GM19395 (cell line): ENCODE data around the gene MAN1C1.

Experiments used
- ATAC-seq: cut with Tn5 transposase; IDR thresholded peaks from one replicate; pipeline ENCODE4 v1.9.1; 2021; ENCODE audit warnings: mild to moderate bottlenecking, moderate library complexity; ENCODE audit not compliant: unreplicated experiment

The MAN1C1 gene

DNA sequence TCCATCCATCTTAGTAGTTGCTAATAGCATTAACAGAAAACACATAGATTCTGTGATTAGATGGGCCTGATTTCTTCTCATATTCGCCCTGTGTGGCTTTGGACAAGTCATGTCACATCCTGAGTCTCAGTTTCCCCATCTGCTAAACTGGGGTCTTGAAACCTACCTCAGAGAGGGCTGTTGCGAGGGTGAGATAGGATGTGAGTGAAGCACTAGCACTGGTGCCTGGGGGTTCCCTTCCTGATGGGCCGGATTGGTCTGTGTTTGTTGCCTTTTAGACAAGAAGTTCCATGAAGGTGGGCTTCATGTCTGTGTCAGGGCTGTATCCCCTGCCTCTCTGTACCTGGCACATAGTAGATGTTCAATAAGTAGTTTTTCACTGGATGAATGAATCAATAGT lies 3.5 kb upstream of the MAN1C1 start:
- ATAC-seq: no peak

DNA sequence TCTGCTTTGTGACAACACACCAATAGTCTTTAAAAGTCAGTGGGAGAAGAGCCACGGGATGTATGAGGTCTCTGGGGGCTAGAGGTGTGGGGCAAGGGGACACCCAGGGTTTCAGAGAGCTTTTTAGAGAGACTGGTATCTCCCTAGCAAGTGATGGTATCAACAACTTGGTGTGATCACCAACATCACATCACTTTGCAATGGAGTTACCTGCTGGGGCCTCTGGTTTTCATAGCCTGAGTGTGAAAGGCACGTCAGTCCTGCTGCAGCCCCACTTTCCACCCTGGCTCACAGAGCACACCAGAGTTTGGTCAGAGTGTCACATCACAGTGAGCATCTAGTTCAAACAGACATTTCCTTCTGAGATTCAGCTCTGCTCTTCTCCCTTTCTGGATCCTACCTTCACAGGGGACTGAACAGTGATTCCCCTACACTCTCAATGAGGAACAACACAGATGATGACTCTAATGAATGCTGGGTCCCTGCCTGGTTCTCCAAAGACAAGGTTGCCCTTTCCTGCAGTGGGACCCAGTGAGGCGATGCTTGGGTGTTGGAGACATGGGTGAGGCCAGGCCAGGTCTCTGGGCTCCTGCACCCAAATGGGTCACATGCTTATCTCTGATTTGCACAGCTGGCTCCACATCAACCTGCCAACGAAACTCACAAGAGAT lies 2.0 kb upstream of the MAN1C1 start:
- ATAC-seq: no peak

DNA sequence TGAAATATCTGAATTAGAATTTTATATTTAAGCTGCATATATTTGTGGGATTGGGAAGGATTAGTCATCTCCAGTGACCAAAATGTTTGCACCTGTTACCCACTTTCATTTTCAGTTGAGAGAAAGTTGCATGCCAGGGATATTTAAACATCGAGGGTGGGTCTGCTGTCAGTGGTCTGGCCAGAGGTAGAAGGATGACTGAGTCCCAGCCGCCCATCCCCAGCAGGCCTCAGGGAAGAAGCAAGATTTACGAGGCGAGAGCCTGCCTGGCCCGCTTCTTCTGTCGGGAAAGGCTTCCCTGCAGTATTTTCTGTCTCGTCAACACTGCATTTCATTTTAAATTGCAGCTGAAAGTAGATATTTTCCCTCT lies 1.4 kb upstream of the MAN1C1 start:
- no peak for ATAC-seq

DNA sequence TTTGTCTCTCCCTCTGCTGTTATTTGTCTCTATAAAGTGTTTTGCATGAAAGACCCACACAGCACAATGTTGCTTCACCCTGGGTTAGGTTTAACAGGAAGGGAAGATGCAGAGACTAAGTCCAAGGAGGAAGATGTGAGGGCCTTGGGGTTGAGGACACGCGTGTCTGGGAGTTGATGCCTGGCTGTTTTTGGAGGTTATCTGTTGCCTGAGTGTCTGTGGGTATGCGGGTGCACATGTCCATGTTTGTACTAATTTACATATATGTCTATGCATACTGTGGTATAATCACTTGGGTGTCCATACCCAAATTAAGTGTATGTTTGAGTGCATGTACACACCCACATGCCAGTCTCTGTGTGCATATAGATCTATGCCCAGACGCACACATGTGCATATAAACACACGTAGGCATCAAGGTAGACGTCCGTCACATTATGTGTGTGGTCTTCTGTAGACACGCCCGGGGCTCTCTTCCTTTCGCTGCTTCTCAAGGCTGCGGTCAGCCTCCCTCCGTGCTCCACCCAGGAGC lies 962 bp upstream of the MAN1C1 start:
- peak; percentile 14 for ATAC-seq

DNA sequence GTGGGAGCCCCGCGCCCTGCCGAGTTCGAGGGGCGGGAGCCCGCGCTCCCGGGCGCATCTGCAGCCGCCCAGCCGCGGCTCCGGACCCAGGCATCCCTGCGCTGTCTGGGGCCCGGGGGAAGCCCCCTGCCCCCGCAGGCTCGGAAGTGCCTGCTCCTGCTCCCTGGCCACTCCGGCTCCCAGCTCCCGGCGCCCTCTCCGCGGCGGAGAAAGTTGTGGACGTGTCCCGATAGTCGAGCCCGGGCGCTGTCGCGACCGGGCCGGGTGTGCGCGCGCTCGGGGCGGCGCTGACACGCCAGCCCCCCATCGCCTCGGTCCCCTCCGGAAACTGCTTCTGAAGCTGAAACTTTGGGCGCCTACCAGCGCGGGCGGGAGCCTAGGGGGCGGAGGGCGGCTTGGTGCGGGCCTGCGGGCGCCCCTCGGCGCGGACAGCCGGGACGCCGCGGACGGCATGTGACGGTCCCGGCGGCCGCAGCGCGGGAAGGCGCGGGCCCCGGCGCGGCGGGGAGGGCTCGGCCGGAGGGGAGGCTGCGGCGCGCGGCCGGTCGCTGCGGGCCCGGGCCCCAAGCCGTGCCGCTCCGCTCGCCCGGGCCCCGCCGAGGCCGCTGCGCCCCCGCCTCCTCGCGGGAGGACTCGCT lies 515 bp downstream of the MAN1C1 start:
- no peak for ATAC-seq

DNA sequence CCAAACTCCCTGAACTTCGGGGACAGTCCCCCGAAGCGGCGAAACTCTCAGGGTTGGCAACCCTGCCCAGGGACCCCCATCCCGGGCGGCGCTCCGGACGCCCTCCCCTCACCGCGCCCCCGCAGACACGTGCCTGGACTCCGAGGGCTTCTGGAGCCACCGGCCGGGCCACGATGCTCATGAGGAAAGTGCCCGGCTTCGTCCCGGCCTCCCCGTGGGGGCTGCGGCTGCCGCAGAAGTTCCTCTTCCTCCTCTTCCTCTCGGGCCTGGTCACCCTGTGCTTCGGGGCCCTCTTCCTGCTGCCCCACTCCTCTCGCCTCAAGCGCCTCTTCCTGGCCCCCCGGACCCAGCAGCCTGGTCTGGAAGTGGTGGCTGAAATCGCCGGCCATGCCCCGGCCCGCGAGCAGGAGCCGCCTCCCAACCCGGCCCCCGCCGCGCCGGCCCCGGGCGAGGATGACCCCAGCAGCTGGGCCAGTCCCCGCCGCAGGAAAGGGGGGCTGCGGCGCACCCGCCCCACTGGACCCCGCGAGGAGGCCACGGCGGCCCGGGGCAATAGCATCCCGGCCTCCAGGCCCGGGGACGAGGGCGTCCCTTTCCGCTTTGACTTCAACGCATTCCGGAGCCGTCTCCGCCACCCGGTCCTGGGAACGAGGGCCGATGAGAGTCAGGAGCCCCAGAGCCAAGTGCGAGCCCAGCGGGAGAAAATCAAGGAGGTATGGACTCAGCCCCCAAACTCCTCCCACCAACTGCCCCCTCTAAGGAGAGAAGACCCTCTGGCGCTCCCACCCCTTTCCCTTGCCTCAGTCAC lies 1.2 kb downstream of the MAN1C1 start:
- no peak for ATAC-seq

DNA sequence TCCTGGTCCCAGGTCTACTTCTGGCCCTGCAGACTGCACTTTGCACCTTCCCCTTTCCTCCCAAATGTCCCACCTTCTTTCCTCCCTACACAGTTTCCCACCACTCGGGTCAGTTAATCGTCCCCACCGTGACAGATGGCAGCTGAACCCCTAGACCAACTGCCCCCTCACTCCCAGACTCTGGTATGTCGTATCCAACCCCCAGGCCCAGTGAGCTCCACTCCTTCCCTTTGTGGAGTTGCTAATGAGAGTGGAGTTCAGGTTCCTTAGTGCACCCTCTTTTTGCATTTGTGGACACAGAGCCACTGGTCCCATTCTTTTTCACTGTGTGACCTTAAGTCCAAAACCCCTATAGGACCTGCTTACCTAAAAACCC lies 1.8 kb downstream of the MAN1C1 start:
- no peak for ATAC-seq

DNA sequence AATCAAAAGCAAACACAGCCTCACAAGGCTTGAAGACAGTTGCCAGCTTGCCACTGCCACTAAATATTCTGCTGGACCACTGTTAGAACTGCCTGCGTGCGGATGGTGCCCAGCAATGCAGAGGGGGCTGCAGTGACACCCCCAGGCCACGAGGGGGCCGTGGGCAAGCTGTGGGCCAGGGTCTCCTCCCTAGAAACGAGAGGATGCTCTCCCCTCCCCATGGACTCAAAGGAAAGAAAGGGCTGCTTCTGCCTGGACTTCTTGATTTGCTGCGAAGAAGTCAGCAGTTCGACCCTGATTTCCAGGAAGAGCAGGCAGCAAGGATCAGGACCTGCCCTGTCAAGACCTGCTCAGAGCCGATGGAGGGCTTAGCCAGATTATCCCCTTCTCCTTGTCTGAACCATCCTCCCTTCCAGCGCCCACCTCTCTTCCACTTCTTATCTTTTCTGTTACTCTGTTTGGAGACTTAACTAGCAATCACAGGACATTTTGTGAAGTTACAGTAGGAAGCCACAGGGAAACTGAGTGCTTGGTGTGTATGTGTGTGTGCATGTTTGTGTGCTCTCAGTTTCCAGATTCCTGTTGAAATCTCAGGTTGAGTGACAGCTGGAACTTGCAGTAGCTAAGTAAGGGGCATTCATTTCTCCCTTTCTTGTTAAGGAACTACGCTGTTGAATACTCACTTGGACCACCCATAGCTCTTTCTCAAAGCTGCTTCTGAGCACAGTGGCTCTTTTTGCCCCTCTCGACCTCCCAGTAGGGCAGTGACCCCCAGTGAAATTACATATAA lies 2.7 kb downstream of the MAN1C1 start:
- ATAC-seq: no peak

DNA sequence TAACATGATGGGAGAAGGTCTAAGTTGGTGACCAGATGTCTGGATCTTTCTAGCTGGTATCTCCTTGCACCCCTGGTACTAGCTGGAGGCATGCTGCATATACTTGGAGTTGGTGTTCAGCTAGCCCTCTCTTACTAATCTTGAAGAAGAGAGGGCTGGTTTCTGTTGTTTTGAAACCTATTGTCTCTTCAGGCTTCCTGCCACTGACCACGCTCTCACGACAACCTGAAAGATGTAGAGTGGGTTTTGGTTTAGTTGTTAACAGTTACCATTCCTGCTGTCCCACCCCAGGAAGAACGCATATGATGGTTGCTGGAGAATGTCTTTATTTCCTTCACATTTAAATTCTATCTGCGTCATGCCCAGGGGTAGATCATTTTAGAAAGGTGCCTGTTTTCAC lies 3.6 kb downstream of the MAN1C1 start:
- ATAC-seq: peak; percentile 46

DNA sequence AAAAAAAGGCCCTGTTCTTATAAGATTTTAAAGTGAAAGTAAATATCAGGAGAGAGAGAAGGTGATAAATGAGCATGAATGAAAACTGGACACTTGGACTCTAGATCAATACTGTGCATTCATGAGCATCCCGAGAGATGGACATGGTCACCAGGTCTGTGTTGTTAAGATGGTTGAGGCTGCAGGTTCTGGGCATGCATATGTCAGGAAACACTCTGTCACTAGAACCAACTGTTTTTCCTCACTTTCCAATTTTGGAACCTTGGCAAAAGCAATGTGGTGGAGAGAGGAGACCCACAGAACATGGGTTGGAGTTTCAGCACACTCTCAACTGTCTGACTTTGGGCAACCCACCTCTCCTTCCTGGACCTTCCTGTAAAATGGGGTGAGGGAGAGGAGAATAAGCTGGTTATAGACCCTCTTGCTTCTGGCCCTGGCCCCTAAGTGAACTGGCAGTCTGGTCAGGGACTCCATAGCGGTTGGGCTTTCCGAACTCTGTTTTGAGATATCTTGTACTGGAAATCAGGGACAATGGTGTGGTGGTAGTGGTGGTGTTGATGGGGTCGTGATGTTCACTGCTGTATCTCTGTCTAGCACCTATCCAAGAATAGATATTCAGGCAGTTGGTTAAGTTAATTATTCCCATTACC lies 4.2 kb downstream of the MAN1C1 start:
- no peak for ATAC-seq

DNA sequence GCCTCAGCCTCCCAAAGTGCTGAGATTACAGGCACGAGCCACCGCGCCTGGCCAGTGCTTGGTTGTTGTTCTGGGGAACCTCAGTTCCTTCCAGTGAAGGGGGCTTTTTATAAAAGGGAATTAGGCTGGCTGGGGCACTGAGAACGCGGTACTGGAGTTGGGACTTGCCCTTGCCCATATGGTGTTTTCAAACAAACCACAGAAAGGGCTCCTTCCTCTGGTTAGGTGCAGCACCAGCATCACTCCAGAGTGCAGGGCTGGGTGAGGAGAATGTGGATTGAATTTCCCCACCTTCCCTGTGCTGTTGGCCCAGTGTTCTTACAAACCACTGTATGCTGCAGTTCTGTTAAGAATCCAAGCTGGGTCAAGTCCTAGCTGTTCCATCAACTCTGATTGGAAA lies 5.3 kb downstream of the MAN1C1 start:
- ATAC-seq: no peak

DNA sequence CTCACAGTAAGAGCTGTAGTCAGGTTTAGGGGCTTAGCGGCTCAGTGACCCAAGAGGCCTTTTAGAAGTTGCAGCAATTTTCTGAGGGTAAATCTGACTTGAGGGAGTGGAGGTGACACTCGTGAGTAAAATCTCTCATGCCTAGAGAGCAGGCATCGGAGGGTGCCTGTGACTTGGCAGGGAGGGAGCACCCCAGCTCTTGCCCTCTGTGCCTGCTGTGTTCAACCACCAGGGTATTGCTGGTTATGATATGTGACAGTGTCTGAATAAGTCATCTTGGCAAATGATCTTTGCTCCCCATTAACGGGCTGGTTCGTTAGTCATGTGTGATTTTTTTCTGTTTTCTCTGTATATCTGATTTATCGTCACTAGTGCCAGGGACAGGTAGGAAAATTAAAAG lies 5.9 kb downstream of the MAN1C1 start:
- no peak for ATAC-seq

DNA sequence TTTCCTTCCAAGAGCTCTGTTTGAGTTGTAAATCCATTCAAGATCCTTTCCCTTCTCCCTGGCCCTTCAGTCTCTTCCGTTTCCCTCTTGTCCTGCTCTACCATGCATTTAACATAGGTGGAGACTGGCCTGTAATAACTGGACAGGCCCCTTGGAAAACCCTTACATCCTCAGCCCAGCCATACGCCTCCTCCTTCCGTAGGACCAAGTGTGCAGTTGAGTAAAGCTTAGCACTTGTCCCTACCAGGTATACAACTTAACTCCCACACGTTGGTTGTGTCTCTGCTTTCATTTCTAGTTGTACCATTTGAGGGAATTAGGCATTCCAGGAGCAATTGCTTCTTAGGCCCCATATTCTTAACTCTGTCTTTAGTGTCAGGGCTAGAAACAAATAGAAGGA lies 6.4 kb downstream of the MAN1C1 start:
- ATAC-seq: no peak

DNA sequence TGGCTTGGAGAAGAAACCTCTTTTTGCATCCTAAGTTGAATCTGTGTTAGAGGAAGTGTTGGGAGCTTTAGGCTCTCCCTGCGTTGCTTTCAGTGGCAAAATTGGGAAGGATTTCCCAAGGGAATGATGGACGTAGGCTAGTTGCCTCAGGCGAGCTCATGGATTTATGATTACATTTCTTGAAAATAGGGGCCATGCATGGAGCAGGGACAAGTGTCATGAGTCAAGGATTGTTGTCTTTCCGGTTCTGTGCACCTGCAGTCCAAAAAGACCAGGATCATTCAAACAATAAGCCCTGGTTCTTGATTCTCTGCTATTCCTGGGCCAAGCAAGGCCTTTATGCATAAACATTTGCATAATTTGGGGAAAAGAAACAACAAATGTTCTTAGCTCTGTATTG lies 7.1 kb downstream of the MAN1C1 start:
- ATAC-seq: no peak

DNA sequence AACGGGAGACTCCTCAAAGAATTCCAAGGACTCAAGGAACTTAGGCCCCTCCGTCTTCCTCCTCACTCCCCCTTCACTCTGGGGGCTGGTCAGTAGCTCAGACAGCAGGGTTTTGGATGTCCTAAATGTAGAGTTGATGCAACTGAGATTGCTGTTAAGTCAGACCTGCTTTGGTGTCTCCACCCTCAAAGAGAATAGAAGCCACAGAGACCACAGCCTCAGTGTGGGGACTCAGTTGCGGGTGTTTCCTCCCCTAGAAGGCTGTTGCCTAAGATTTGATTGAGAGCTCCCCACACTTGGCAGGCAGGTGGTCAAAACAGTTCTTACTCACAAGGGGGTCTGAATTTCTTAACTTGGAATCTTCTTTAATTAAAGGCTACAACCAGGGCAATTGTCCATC lies 7.6 kb downstream of the MAN1C1 start:
- ATAC-seq: no peak

DNA sequence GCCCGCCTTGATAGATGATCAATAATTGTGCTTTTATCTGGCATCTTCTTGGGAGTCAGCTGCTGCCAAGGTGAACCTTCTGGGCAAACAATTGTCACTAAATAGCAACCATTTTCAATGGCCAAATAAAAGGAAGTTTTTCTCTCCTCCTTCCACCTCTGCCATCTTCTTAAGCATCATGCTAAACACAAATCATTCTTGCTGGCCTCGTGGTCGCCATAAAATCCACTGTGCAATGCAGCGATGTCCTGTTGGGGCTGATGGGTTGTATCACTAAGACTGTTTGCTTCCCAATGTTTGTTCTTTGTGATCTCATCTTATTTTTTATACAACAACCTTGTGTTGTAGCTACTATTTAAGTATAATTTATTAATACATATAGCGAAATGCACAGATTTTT lies 8.0 kb downstream of the MAN1C1 start:
- ATAC-seq: no peak

DNA sequence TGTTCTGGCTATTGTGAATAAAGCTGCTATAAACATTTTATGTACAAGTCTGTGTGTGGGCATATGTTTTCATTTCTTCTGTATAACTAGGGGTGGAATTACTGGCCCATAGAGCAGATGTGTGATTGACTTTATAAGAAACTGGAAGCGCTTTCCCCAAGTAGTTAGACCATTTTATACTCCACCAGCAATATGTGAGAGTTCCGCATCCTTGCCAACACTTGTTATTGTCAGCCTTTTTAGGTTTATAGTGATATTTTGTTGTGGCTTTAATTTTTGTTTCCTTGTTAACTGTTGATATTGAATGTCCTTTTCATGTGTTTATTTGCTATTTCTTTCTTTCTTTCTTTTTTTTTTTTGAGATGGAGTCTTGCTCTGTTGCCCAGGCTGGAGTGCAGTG lies 9.4 kb downstream of the MAN1C1 start:
- ATAC-seq: no peak

DNA sequence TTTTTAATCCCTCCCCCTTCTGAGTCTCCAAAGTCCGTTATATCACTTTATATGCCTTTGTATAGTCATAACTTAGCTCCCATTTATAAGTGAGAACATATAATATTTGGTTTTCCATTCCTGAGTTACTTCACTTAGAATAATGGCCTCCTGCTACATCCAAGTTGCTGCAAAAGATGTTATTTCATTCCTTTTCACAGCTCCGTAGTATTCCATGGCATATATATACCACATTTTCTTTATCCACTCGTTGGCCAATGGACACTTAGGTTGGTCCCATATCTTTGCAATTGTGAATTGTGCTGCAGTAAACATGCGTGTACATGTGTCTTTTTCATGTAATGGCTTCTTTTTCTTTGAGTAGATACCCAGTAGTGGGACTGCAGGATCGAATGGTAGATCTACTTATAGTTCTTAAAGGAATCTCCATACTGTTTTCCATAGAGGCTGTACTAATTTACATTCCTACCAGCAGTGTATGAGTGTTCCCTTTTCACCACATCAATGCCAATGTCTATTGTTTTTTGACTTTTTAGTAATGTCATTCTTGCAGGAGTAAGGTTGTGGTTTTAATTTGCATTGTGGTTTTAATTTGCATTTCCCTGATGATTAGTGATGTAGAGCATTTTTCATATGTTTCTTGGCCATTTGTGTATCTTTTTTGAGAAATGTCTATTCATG lies 12.3 kb downstream of the MAN1C1 start:
- no peak for ATAC-seq

DNA sequence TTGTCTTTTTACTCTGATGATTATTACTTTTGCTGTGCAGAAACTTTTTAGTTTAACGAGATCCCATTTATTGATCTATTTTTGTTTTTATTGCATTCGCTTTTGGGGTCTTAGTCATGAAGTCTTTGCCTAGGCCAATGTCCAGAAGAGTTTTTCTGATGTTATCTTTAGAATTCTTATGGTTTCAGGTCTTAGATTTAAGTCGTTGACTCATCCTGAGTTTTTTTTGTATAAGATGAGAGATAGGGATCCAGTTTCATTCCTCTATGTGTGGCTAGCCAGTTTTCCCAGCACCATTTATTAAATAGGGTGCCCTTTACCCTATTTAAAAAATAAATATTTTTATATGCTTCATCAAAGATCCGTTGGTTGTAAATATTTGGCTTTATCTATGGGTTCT lies 13.2 kb downstream of the MAN1C1 start:
- ATAC-seq: no peak
